VCaP (cell line): ENCODE measurements around the gene INSYN1.
A peak's percentile ranks its signal among the peaks of the same experiment; 100 is the strongest.
"Not testable (repeated sequence)": the region's sequence is repeated elsewhere in the genome, so short reads cannot be mapped to it uniquely, and the experiment has no call there.

Experiments
- H3K27ac ChIP-seq: fragments of 450-650 bp; 2 replicates; pipeline ENCODE4 v1.5.1; 2017
- TF ChIP-seq, protein P1 (sequence below): fragments of 450-650 bp; conservative IDR thresholded peaks from 2 replicates; pipeline ENCODE4 v1.5.1; 2017; ENCODE audit warnings: mild to moderate bottlenecking, moderate library complexity

INSYN1 gene

DNA sequence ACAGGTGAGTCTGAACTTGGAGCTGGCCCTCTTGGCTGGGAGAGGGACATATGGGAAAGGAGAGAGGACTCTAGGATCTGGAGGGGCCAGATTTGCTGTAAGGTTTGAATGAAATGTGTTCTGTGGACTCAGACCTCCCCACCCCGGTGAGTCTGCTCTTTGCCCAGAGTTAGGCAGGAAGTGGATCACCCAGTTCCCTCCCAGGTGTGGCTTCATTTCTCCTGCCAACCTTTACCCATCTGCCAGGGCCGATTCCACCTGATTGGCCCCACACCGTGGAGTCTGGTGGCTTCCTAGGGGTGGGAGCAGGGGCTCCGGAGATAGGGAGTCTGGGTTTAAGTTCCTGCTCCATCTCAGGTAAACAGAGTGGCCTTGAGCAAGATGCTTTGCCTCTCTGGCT is 43.5 kb downstream of the INSYN1 start:
- H3K27ac ChIP-seq, result 0 out of 2 replicates have a peak overlapping the region, but pooled peaks have one; percentile 5
- TF ChIP-seq, protein P1, sequence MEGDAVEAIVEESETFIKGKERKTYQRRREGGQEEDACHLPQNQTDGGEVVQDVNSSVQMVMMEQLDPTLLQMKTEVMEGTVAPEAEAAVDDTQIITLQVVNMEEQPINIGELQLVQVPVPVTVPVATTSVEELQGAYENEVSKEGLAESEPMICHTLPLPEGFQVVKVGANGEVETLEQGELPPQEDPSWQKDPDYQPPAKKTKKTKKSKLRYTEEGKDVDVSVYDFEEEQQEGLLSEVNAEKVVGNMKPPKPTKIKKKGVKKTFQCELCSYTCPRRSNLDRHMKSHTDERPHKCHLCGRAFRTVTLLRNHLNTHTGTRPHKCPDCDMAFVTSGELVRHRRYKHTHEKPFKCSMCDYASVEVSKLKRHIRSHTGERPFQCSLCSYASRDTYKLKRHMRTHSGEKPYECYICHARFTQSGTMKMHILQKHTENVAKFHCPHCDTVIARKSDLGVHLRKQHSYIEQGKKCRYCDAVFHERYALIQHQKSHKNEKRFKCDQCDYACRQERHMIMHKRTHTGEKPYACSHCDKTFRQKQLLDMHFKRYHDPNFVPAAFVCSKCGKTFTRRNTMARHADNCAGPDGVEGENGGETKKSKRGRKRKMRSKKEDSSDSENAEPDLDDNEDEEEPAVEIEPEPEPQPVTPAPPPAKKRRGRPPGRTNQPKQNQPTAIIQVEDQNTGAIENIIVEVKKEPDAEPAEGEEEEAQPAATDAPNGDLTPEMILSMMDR, result no peak

GRCh38 chr15:73709241-73709640 is 43.9 kb downstream of the INSYN1 start:
- TF ChIP-seq, protein P1, result no peak

DNA sequence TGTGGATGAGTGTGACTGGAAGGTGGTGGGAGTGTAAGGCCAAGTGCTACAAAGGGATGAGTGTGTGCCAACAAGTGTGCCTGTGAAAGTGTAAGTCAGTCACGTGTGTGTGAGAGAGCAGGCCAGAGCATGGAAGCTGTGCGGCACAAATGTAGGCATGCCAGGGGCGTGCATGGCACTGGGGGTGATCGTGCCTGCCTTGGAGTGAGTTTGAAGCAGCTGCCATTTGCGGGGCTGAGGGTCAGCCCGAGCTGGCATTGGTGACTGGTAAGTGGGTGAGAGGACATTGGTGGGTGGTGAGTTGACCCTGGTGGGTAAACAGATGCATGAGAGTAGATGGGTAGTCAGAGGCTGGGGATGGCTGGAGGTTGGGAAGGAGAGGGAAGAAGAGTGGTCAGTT is 44.5 kb downstream of the INSYN1 start:
- TF ChIP-seq, protein P1, result no peak
- H3K27ac ChIP-seq, result no peak overlapping the region

More at GRCh38 chr15:73709241-73709640, 43.9 kb downstream of the INSYN1 start:
- H3K27ac ChIP-seq, result 0 out of 2 replicates have a peak overlapping the region, but pooled peaks have one; percentile 5

DNA sequence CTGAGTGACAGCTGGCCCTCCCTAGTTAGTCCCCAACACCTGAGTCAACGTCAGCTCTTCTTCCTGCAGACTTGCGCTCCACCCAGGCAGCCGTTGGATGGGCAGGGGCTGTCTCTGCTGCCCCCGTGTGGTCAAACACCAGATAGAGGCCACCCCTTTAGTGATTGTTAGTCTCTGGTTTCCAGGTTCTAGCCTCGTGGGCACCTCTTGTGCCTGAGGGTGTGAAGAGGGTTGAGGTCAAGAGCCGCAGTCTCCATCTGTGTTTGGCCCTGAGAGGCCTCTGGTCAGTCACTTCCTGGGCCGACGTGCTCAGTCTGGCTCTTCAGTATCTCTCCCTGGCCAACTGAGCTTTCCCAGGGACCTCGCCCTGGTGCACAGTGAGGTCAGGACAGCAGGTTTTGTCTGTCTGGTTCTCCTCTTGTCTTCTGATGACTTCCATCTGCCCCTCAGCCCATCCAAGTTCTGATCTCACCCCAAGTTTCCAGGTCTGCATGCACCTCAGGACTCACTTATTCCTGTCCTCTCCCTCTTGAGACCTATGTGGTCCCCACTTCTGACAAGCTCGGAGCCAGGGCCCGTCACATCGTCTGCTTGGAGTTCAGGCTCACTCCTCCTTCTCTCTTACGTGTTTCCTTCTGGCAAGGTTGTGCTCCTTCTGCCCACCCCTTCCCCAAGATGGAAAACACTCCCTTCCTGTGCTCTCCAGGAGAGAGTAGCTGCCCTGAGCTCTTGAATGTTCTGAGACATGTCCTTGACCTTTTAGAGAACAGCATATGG is 48.1 kb downstream of the INSYN1 start:
- TF ChIP-seq, protein P1, result peak; percentile 98
- no peak overlapping the region for H3K27ac ChIP-seq

DNA sequence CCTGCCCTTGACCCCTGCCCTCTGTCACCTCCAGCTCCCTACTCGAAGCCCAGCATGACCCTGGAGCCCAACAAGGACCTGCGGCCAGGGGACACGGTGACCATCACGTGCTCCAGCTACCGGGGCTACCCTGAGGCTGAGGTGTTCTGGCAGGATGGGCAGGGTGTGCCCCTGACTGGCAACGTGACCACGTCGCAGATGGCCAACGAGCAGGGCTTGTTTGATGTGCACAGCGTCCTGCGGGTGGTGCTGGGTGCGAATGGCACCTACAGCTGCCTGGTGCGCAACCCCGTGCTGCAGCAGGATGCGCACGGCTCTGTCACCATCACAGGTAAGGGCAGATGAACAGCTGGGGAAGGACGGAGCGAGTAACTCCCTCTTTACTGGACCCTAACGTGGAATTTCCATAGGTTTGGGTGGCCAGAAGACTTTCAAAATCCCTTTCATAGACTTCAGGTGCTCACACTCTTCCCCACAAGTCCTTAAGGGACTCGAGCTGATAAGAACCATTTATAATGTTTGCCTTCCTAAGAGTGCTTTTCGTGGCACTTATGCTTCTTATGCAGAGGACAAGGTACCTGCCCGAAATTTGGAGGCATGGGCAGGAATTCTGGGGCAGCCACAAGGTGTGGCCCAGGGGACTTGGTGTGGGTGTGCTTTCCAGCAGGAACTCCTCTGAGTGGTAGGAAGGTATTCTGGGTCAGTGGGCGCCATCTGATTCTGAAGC is 48.8 kb downstream of the INSYN1 start:
- not testable (repeated sequence) for H3K27ac ChIP-seq

- H3K27ac ChIP-seq, result not testable (repeated sequence)
Observed at GRCh38 chr15:73703601-73704000, 49.5 kb downstream of the INSYN1 start.

GRCh38 chr15:73702311-73703239 is 50.6 kb downstream of the INSYN1 start:
- not testable (repeated sequence) for H3K27ac ChIP-seq

DNA sequence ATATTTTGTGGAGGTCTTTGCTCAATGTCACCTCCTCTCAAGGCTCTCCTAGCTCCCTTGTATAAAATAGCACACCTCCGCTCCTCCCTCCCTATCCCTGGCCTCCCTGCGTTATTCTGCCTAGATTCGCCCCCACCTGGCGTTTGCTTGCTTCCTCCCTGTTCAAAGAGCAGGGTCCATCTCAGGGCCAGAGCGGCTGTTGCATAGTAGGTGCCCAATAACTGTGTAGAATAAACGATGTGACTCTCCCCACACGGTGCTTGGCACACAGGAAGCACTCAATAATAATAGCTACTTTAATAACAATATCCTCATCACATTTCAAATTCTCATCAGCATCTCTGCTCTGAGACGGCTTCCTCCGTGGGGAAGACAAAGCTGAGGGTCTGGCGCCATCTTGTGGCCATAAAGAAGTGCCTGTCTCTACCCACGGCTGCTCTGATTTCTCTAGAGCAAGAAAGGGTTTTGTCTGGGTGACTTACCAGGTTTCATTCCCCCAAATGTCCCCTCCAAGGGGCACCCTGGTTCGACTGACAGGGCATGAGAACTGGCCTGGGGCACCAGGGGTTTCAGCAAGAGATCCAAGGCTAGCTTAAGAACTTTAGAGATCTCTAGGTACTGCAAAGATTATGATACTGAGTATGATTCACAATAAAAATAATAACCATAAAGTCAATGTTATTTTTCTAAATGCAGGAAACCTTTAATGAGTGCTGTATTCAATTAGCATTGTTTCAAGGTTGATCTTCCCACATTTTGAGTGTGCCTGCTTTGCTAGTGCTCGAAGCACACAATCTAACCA is 52.9 kb downstream of the INSYN1 start:
- TF ChIP-seq, protein P1, result peak; percentile 98
- peak overlapping the region; percentile 28 for H3K27ac ChIP-seq
